ENCODE results near the gene ASPN.

ASPN gene

GRCh38 chr9:92482329-92482728, at the start of gene ASPN:
Gene ASPN, minus strand, starts transcription at chr9:92482506.
- no peak for DNase-seq

- no peak for DNase-seq
These were observed 48.6 kb upstream of the ASPN start for GRCh38 chr9:92530893-92531292.

GRCh38 chr9:92529124-92529523, 46.8 kb upstream of the ASPN start:
- DNase-seq = no peak

- no peak for DNase-seq
These were observed 46.2 kb upstream of the ASPN start for GRCh38 chr9:92528522-92528849.

- DNase-seq = no peak
These were observed 45.7 kb upstream of the ASPN start for GRCh38 chr9:92527832-92528521.

- DNase-seq = no peak
These were observed 45.1 kb upstream of the ASPN start for GRCh38 chr9:92527291-92527828.

- no peak for DNase-seq
These were observed 43.0 kb upstream of the ASPN start for GRCh38 chr9:92525306-92525705.

GRCh38 chr9:92524881-92525280, 42.6 kb upstream of the ASPN start:
- DNase-seq = no peak

GRCh38 chr9:92522983-92523970, 41.0 kb upstream of the ASPN start:
- DNase-seq = no peak

GRCh38 chr9:92520837-92521236, 38.5 kb upstream of the ASPN start:
- DNase-seq = no peak

GRCh38 chr9:92518199-92518598, 35.9 kb upstream of the ASPN start:
- DNase-seq = no peak

GRCh38 chr9:92517046-92517445, 34.7 kb upstream of the ASPN start:
- no peak for DNase-seq

GRCh38 chr9:92516521-92516920, 34.2 kb upstream of the ASPN start:
- DNase-seq = no peak

- no peak for DNase-seq
These were observed 32.3 kb upstream of the ASPN start for GRCh38 chr9:92514635-92515034.

- DNase-seq = no peak
These were observed 31.0 kb upstream of the ASPN start for GRCh38 chr9:92513349-92513748.

GRCh38 chr9:92512622-92513021, 30.3 kb upstream of the ASPN start:
- DNase-seq = no peak

- DNase-seq = no peak
These were observed 28.4 kb upstream of the ASPN start for GRCh38 chr9:92510747-92511146.

- DNase-seq = no peak
These were observed 26.7 kb upstream of the ASPN start for GRCh38 chr9:92509050-92509449.

- DNase-seq = no peak
These were observed 25.9 kb upstream of the ASPN start for GRCh38 chr9:92508018-92508820.

- DNase-seq = no peak
These were observed 25.2 kb upstream of the ASPN start for GRCh38 chr9:92507496-92507895.

- no peak for DNase-seq
These were observed 24.7 kb upstream of the ASPN start for GRCh38 chr9:92507005-92507404.

- DNase-seq = no peak
These were observed 24.0 kb upstream of the ASPN start for GRCh38 chr9:92506184-92506857.

GRCh38 chr9:92504881-92505280, 22.6 kb upstream of the ASPN start:
- DNase-seq = no peak
